K562 (cell line): Measurements from ENCODE around the gene FIGLA. TPM values are rescaled to one million over a fixed set of nuclear protein-coding genes. Genes with fewer than 3 reads are reported as not detected.

Experiments used
- CBFB ChIP-seq: sonication (generic); formaldehyde crosslinking; IDR thresholded peaks from 2 replicates; pipeline ENCODE4 v1.4.0; 2020; ENCODE audit warnings: mild to moderate bottlenecking, missing genetic modification reagents
- CBX3 ChIP-seq, 2 experiments: IDR thresholded peaks; 1 replicate in 1 of 2; 2 replicates in 1 of 2; pipeline ENCODE4 v1.6.1; 2012; ENCODE audit warnings: inconsistent platforms in 2 of 2, low read length in 2 of 2, borderline replicate concordance in 1 of 2, control low read depth in 1 of 2
- CCNT2 ChIP-seq: IDR thresholded peaks from 2 replicates; pipeline ENCODE4 v1.6.1; 2011; ENCODE audit warnings: borderline replicate concordance, low read depth, mild to moderate bottlenecking, moderate library complexity, mixed read lengths, low read length; ENCODE audit not compliant: insufficient read length; ENCODE audit errors: extremely low read depth
- CHAMP1 ChIP-seq: fragments of 450-650 bp; IDR thresholded peaks from 2 replicates; pipeline ENCODE4 v1.6.1; 2016; ENCODE audit warnings: mild to moderate bottlenecking
- CREM ChIP-seq: IDR thresholded peaks from 2 replicates; pipeline ENCODE4 v1.6.1; 2014; ENCODE audit warnings: antibody characterized with exemption, low read depth
- DDX20 ChIP-seq: fragments of 450-650 bp; IDR thresholded peaks from 2 replicates; pipeline ENCODE4 v1.6.1; 2016; ENCODE audit warnings: missing genetic modification characterization, low read depth, mild to moderate bottlenecking, missing compliant biosample characterization, moderate library complexity
- E2F1 ChIP-seq: sonication (generic); formaldehyde crosslinking; IDR thresholded peaks from 2 replicates; pipeline ENCODE4 v1.8.1; 2023; ENCODE audit warnings: mild to moderate bottlenecking, missing genetic modification reagents, moderate library complexity
- E2F6 ChIP-seq, 2 experiments: IDR thresholded peaks; 2 replicates each; pipeline ENCODE4 v1.6.1; 2011; ENCODE audit warnings: borderline replicate concordance in 1 of 2, control low read depth in 1 of 2, low read depth in 1 of 2, low read length in 1 of 2, mild to moderate bottlenecking in 1 of 2, mixed read lengths in 1 of 2, moderate library complexity in 1 of 2; ENCODE audit not compliant: insufficient read depth in 1 of 2, insufficient read length in 1 of 2, poor library complexity in 1 of 2, severe bottlenecking in 1 of 2; ENCODE audit errors: extremely low read depth in 1 of 2
- GABPB1 ChIP-seq: sonication (generic); formaldehyde crosslinking; IDR thresholded peaks from 2 replicates; pipeline ENCODE4 v1.8.0; 2022; ENCODE audit warnings: mild to moderate bottlenecking, missing genetic modification reagents
- HMGXB4 ChIP-seq: sonication (generic); formaldehyde crosslinking; IDR thresholded peaks from 2 replicates; pipeline ENCODE4 v1.8.1; 2023; ENCODE audit warnings: mild to moderate bottlenecking, missing genetic modification reagents
- KDM5B ChIP-seq: fragments of 200-600 bp; sonication (generic); IDR thresholded peaks from 2 replicates; pipeline ENCODE4 v1.6.1; 2012; ENCODE audit warnings: low read depth, mild to moderate bottlenecking, moderate library complexity, low read length, control low read depth, inconsistent platforms; ENCODE audit not compliant: insufficient replicate concordance
- PHF8 ChIP-seq: fragments of 200-600 bp; sonication (generic); IDR thresholded peaks from 2 replicates; pipeline ENCODE4 v1.6.1; 2012; ENCODE audit warnings: mixed run types, mild to moderate bottlenecking, inconsistent platforms, low read length, moderate library complexity, borderline replicate concordance
- RAD21 ChIP-seq, 2 experiments: fragments of 250-450 bp in 1 of 2; fragments of 450-650 bp in 1 of 2; sonication (Bioruptor Pico) in 1 of 2; formaldehyde crosslinking in 1 of 2; IDR thresholded peaks in 1 of 2; conservative IDR thresholded peaks in 1 of 2; 2 replicates each; pipeline versions ENCODE4 v1.4.0 to v1.8.0; 2020 to 2022; ENCODE audit warnings: mild to moderate bottlenecking in 2 of 2, moderate library complexity in 1 of 2
- SMARCE1 ChIP-seq: fragments of 450-650 bp; IDR thresholded peaks from 2 replicates; pipeline ENCODE4 v1.7.1; 2016; ENCODE audit warnings: mild to moderate bottlenecking
- SOX6 ChIP-seq: fragments of 450-650 bp; IDR thresholded peaks from 2 replicates; pipeline ENCODE4 v1.6.1; 2014; ENCODE audit warnings: mild to moderate bottlenecking
- TEAD4 ChIP-seq, 2 experiments: sonication (generic) in 1 of 2; formaldehyde crosslinking in 1 of 2; IDR thresholded peaks; 2 replicates each; pipeline versions ENCODE4 v1.6.1 to v1.8.0; 2012 to 2022; ENCODE audit warnings: borderline replicate concordance in 1 of 2, inconsistent platforms in 1 of 2, low read length in 1 of 2, mild to moderate bottlenecking in 1 of 2, missing genetic modification reagents in 1 of 2
- THRAP3 ChIP-seq: fragments of 450-650 bp; IDR thresholded peaks from 2 replicates; pipeline ENCODE4 v1.6.1; 2016; ENCODE audit warnings: mild to moderate bottlenecking, inconsistent platforms, borderline replicate concordance
- ZNF707 ChIP-seq: fragments of 250-450 bp; sonication (Bioruptor Pico); conservative IDR thresholded peaks from 2 replicates; pipeline ENCODE4 v1.8.0; 2022; ENCODE audit warnings: inconsistent platforms, mild to moderate bottlenecking, moderate library complexity
- polyA plus RNA-seq, 8 experiments: library from polyadenylated mRNA; depleted of rRNA in 4 of 8; stranded (reverse) in 5 of 8; unstranded in 3 of 8; fragments of >200 nt; fragmentation: Nextera tagmentation in 2 of 8; fragmentation: Illumina TruSeq in 1 of 8; extraction: Ambion mirVana in 2 of 8; extraction: Trizol in 1 of 8; gene quantifications; 2 replicates each; pipeline versions ENCODE4 v1.2.1 to v1.2.3, GENCODE V29; 2011 to 2014; ENCODE audit warnings: inconsistent platforms in 1 of 8, missing spikeins in 1 of 8
- total RNA-seq, 7 experiments: library from RNA; depleted of rRNA in 6 of 7; stranded (reverse); fragments of >200 nt in 6 of 7; fragmentation: Illumina TruSeq in 2 of 7; extraction: Trizol in 2 of 7; gene quantifications; 2 replicates each; pipeline versions ENCODE4 v1.2.1 to v1.2.3, GENCODE V29; 2011 to 2021; ENCODE audit warnings: low replicate concordance in 1 of 7

FIGLA gene
- total and polyA plus RNA-seq, 9 of the 15 experiments (the other 6 are each of a cell fraction or from before 2014, with no cell fraction given) = not detected

GRCh38 chr2:70767699-70768589 lies 22.5 kb downstream of the FIGLA start, which contains the start of gene ADD2 (continued):
- no peak for TF ChIP-seq GABPB1 (CRISPR knock-in tag)
- TF ChIP-seq CBFB (CRISPR knock-in tag) = no peak
- 0 out of 2 replicates have a peak, but pooled peaks have one; percentile 31 for TF ChIP-seq HMGXB4
- peak; percentile 64 for TF ChIP-seq KDM5B
- peak; percentile 46; the same call in 1 of the 2 replicates for TF ChIP-seq CREM
- 0 out of 2 replicates have a peak, but pooled peaks have one; percentile 27 for TF ChIP-seq TEAD4 (IDR thresholded peaks at IDR 0.05; ENCODE audit: low read length)
- no peak for TF ChIP-seq TEAD4 (CRISPR knock-in tag; IDR thresholded peaks at IDR 0.05; ENCODE audit: borderline replicate concordance)
- TF ChIP-seq E2F1 = no peak
- TF ChIP-seq PHF8 = peak; percentile 47; the same call in 1 of the 2 replicates
- 0 out of 3 replicates have a peak, but pooled peaks of 1 of the 2 experiments have one; percentile 62 for TF ChIP-seq CBX3 (IDR thresholded peaks at IDR 0.05; ENCODE audit: borderline replicate concordance in 1 of 2, low read length in 2 of 2)
- TF ChIP-seq CCNT2 = peak; percentile 32
- TF ChIP-seq DDX20 (tag) = no peak
- TF ChIP-seq RAD21 (CRISPR knock-in tag; conservative IDR thresholded peaks at IDR 0.05 in 1 of 2, IDR thresholded peaks at IDR 0.05 in 1 of 2) = peak; percentile 21 to 64; a peak in 3 of 4 replicates
- no peak for TF ChIP-seq ZNF707 (CRISPR knock-in tag)
- TF ChIP-seq SMARCE1 = no peak
- no peak for TF ChIP-seq THRAP3
- TF ChIP-seq E2F6 (IDR thresholded peaks at IDR 0.05; ENCODE audit: borderline replicate concordance in 1 of 2, extremely low read depth in 1 of 2, insufficient read depth in 1 of 2, insufficient read length in 1 of 2, low read depth in 1 of 2, low read length in 1 of 2, poor library complexity in 1 of 2, severe bottlenecking in 1 of 2) = peak in 1 of 2 experiments; percentile 85
- TF ChIP-seq SOX6 = peak; percentile 23; the same call in 1 of the 2 replicates
- no peak for TF ChIP-seq CHAMP1
